Neural cell (in vitro differentiated cells): ENCODE measurements around the gene CCDC148. TPM values are rescaled to one million over a fixed set of nuclear protein-coding genes. Genes with fewer than 3 reads are reported as not detected.

ENCODE experiments used
- H2AFZ ChIP-seq: fragments of 200-600, 300-800 bp; sonication (generic), shearing (Covaris generic); 2 replicates; pipeline ENCODE4 v1.6.0; 2014; ENCODE audit warnings: low read depth, mild to moderate bottlenecking, antibody characterized with exemption, low read length, moderate library complexity
- H3F3A ChIP-seq: fragments of 200-600 bp; shearing (Covaris generic); 2 replicates; pipeline ENCODE4 v1.6.1; 2016; ENCODE audit warnings: mild to moderate bottlenecking, moderate library complexity, mixed read lengths, antibody characterized with exemption, low read length; ENCODE audit not compliant: insufficient read depth, poor library complexity, severe bottlenecking
- H3K27ac ChIP-seq: fragments of 200-600, 300-800 bp; sonication (generic), shearing (Covaris generic); 2 replicates; pipeline ENCODE4 v1.5.1; 2014; ENCODE audit warnings: mild to moderate bottlenecking, low read length, moderate library complexity
- H3K27me3 ChIP-seq: fragments of 300-800, 200-600 bp; sonication (generic), shearing (Covaris generic); 2 replicates; pipeline ENCODE4 v1.6.0; 2014; ENCODE audit warnings: mild to moderate bottlenecking, low read depth, low read length, moderate library complexity; ENCODE audit not compliant: insufficient read depth
- H3K36me3 ChIP-seq: fragments of 300-800, 200-600 bp; sonication (generic), shearing (Covaris generic); 2 replicates; pipeline ENCODE4 v1.5.1; 2014; ENCODE audit warnings: mild to moderate bottlenecking, antibody characterized with exemption, low read length, moderate library complexity; ENCODE audit not compliant: insufficient read depth
- H3K4me2 ChIP-seq: fragments of 300-800, 200-600 bp; sonication (generic), shearing (Covaris generic); 2 replicates; pipeline ENCODE4 v1.6.0; 2014; ENCODE audit warnings: mild to moderate bottlenecking, low read length
- H3K4me3 ChIP-seq: fragments of 300-800, 200-600 bp; sonication (generic), shearing (Covaris generic); 2 replicates; pipeline ENCODE4 v1.5.1; 2014; ENCODE audit warnings: mild to moderate bottlenecking, low read length, moderate library complexity
- H3K79me2 ChIP-seq: fragments of 200-600 bp; shearing (Covaris generic); replicated peaks from 2 replicates; pipeline ENCODE4 v1.6.0; 2014; ENCODE audit warnings: mild to moderate bottlenecking, low read length, moderate library complexity; ENCODE audit not compliant: insufficient read depth
- H3K9ac ChIP-seq: fragments of 300-800, 200-600 bp; sonication (generic), shearing (Covaris generic); 2 replicates; pipeline ENCODE4 v1.6.1; 2016; ENCODE audit warnings: mild to moderate bottlenecking, low read length, mixed read lengths
- H3K9me2 ChIP-seq: fragments of 200-600 bp; shearing (Covaris generic); 2 replicates; pipeline ENCODE4 v1.6.1; 2016; ENCODE audit warnings: mild to moderate bottlenecking, low read length, mixed read lengths; ENCODE audit not compliant: insufficient read depth
- H3K9me3 ChIP-seq: fragments of 200-600, 300-800 bp; sonication (generic), shearing (Covaris generic); 2 replicates; pipeline ENCODE4 v1.6.1; 2016; ENCODE audit warnings: mild to moderate bottlenecking, mixed run types, low read length, moderate library complexity, mixed read lengths
- H4K20me1 ChIP-seq: fragments of 200-600 bp; shearing (Covaris generic); 2 replicates; pipeline ENCODE4 v1.6.1; 2016; ENCODE audit warnings: mild to moderate bottlenecking, mixed run types; ENCODE audit not compliant: insufficient read depth
- CTCF ChIP-seq: fragments of 450-650 bp; IDR thresholded peaks from 2 replicates; pipeline ENCODE4 v1.5.1; 2014; ENCODE audit warnings: antibody characterized with exemption, mild to moderate bottlenecking, moderate library complexity; ENCODE audit not compliant: poor library complexity, severe bottlenecking
- EP300 ChIP-seq: fragments of 450-650 bp; conservative IDR thresholded peaks from 2 replicates; pipeline ENCODE4 v1.6.1; 2014; ENCODE audit warnings: antibody characterized with exemption, mild to moderate bottlenecking, moderate library complexity; ENCODE audit not compliant: poor library complexity, severe bottlenecking
- EZH2 ChIP-seq: fragments of 200-600, 300-800 bp; shearing (Covaris generic), sonication (generic); IDR thresholded peaks from 2 replicates; pipeline ENCODE4 v1.6.1; 2014; ENCODE audit warnings: antibody characterized with exemption, low read length, borderline replicate concordance, mild to moderate bottlenecking; ENCODE audit not compliant: insufficient read depth, poor library complexity, severe bottlenecking
- MXI1 ChIP-seq: fragments of 450-650 bp; conservative IDR thresholded peaks from 2 replicates; pipeline ENCODE4 v1.6.1; 2014; ENCODE audit warnings: antibody characterized with exemption, mild to moderate bottlenecking; ENCODE audit not compliant: poor library complexity, severe bottlenecking
- POLR2AphosphoS5 ChIP-seq: IDR thresholded peaks from 2 replicates; pipeline ENCODE4 v1.6.1; 2012
- RAD21 ChIP-seq: fragments of 450-650 bp; conservative IDR thresholded peaks from 2 replicates; pipeline ENCODE4 v1.6.1; 2014; ENCODE audit warnings: antibody characterized with exemption, mild to moderate bottlenecking, moderate library complexity
- REST ChIP-seq: IDR thresholded peaks from 2 replicates; pipeline ENCODE4 v1.6.1; 2012; ENCODE audit warnings: borderline replicate concordance
- SMC3 ChIP-seq: fragments of 450-650 bp; conservative IDR thresholded peaks from 2 replicates; pipeline ENCODE4 v1.6.1; 2014; ENCODE audit warnings: antibody characterized with exemption, mild to moderate bottlenecking, moderate library complexity; ENCODE audit not compliant: poor library complexity
- TAF1 ChIP-seq: IDR thresholded peaks from 2 replicates; pipeline ENCODE4 v1.6.1; 2012; ENCODE audit warnings: low read depth
- polyA plus RNA-seq: library from polyadenylated mRNA; depleted of rRNA; stranded (reverse); fragments of >200 nt; gene quantifications from 2 replicates; pipeline ENCODE4 v1.2.3, GENCODE V29; 2014

The CCDC148 gene
- polyA plus RNA-seq, 1 donor from 2014 or later, result 1.8 TPM

GRCh38 chr2:158134655-158135054 lies 321.9 kb downstream of the CCDC148 start:
- no peaks in the 10 kb centered on the region for H3K79me2 ChIP-seq
- H3K9me2 ChIP-seq, result no peaks in the 10 kb centered on the region
- no peaks in the 10 kb centered on the region for H3K9me3 ChIP-seq
- H3K27ac ChIP-seq, result no peak overlapping the region
- H3K27me3 ChIP-seq, result no peaks in the 10 kb centered on the region
- no peaks in the 10 kb centered on the region for H3K36me3 ChIP-seq
- H3K4me2 ChIP-seq, result no peak overlapping the region
- H3F3A ChIP-seq, result no peaks in the 10 kb centered on the region
- no peak overlapping the region for H2AFZ ChIP-seq
- no peak overlapping the region for H3K4me3 ChIP-seq
- H3K9ac ChIP-seq, result no peak overlapping the region
- TF ChIP-seq POLR2AphosphoS5 (no peak), RAD21 (no peak), SMC3 (no peak), REST (no peak)
- no peaks in the 10 kb centered on the region for H4K20me1 ChIP-seq

- no peaks in the 10 kb centered on the region for H3K9me2 ChIP-seq
- H3K9ac ChIP-seq, result no peak overlapping the region
- H2AFZ ChIP-seq, result no peak overlapping the region
- H3K79me2 ChIP-seq, result no peaks in the 10 kb centered on the region
- TF ChIP-seq TAF1 (no peak), CTCF (no peak), MXI1 (no peak), EP300 (no peak), REST (no peak), RAD21 (no peak), EZH2 (no peak), POLR2AphosphoS5 (no peak), SMC3 (no peak)
- H3K27me3 ChIP-seq, result no peaks in the 10 kb centered on the region
- H3K9me3 ChIP-seq, result no peaks in the 10 kb centered on the region
- no peaks in the 10 kb centered on the region for H3F3A ChIP-seq
- H3K4me2 ChIP-seq, result no peak overlapping the region
- H3K4me3 ChIP-seq, result no peak overlapping the region
- H4K20me1 ChIP-seq, result no peaks in the 10 kb centered on the region
- no peaks in the 10 kb centered on the region for H3K36me3 ChIP-seq
- H3K27ac ChIP-seq, result no peak overlapping the region
Measured at GRCh38 chr2:158134055-158134454, 322.5 kb downstream of the CCDC148 start.
